ENCODE results near the gene ZMIZ1. TPM values are rescaled to one million over a fixed set of nuclear protein-coding genes. Genes with fewer than 3 reads are reported as not detected.

The ZMIZ1 gene
- total RNA-seq, 1 experiment from 2014 or later, result 28.4 TPM

DNA sequence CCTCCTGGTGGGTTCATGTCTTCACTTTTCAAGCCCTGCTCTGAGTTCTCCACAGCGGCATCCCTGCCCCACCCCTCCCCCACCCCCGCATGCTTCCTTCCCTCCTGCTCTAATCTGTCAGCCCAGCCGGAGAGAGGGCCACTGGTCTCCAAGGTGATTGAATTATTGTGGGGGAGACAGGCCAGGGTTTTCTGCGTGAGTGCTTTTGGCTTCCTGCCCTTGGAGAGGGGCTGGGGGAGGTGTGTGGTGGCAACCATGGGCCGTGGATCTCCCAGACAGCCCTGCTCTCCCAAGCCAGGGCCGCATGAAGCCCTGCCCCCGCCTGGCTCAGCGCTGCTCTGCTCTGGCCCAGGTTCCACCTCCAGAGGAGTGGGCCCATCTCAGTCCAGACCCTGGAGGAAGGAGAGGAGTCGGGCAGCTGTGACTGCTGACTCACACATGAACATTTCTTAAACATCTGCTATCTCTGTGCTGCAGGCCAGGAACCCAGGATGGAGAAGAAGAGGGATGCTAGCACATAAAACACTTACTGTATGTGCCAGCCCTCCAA lies 109.9 kb downstream of the ZMIZ1 start:
- H3K27me3 ChIP-seq (ENCODE audit: insufficient read depth, low read length), result no peaks in the 10 kb centered on the region
- H3K79me2 ChIP-seq (ENCODE audit: insufficient read depth, low read length), result no peaks in the 10 kb centered on the region
- no peak overlapping the region for H3K4me2 ChIP-seq (ENCODE audit: low read length)
- H3K27ac ChIP-seq (ENCODE audit: low read depth, low read length), result no peak overlapping the region
- no peak overlapping the region for H3K4me3 ChIP-seq (replicated peaks in 1 of 2; ENCODE audit: low read depth in 1 of 2, low read length in 2 of 2)
- intact Hi-C loops (cut with micrococcal nuclease), result no loop called here
- H3K9me3 ChIP-seq (ENCODE audit: control insufficient read depth in 1 of 2, insufficient read depth in 1 of 2, low read depth in 1 of 2, low read length in 2 of 2), result no peaks in the 10 kb centered on the region
- TF ChIP-seq SP1 (IDR thresholded peaks at IDR 0.05; ENCODE audit: low read depth) (no peak), ELF1 (IDR thresholded peaks at IDR 0.05; ENCODE audit: borderline replicate concordance, low read depth) (no peak), SIN3A (IDR thresholded peaks at IDR 0.05; ENCODE audit: low read depth) (no peak), ZFX (IDR thresholded peaks at IDR 0.05) (no peak), TCF7L2 (IDR thresholded peaks at IDR 0.05; ENCODE audit: borderline replicate concordance, extremely low read depth, insufficient read depth, insufficient read length) (no peak), CEBPB (IDR thresholded peaks at IDR 0.05; ENCODE audit: low read depth) (no peak), EZH2 (IDR thresholded peaks at IDR 0.05) (no peak), EZH2phosphoT487 (IDR thresholded peaks at IDR 0.05; ENCODE audit: borderline replicate concordance) (no peak), CBX3 (IDR thresholded peaks at IDR 0.05; ENCODE audit: low read depth) (no peak), POLR2A (IDR thresholded peaks at IDR 0.05; ENCODE audit: borderline replicate concordance, extremely low read depth, insufficient read depth, insufficient read length) (no peak), JUND (IDR thresholded peaks at IDR 0.05) (no peak), SRF (IDR thresholded peaks at IDR 0.05; ENCODE audit: low read depth) (no peak), POLR2AphosphoS5 (IDR thresholded peaks at IDR 0.05; ENCODE audit: low read depth, low read length) (no peak), EGR1 (IDR thresholded peaks at IDR 0.05; ENCODE audit: low read depth) (no peak)
- TF ChIP-seq, protein P1, sequence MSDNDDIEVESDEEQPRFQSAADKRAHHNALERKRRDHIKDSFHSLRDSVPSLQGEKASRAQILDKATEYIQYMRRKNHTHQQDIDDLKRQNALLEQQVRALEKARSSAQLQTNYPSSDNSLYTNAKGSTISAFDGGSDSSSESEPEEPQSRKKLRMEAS (IDR thresholded peaks at IDR 0.05), result no peak
- TF ChIP-seq, protein P2, sequence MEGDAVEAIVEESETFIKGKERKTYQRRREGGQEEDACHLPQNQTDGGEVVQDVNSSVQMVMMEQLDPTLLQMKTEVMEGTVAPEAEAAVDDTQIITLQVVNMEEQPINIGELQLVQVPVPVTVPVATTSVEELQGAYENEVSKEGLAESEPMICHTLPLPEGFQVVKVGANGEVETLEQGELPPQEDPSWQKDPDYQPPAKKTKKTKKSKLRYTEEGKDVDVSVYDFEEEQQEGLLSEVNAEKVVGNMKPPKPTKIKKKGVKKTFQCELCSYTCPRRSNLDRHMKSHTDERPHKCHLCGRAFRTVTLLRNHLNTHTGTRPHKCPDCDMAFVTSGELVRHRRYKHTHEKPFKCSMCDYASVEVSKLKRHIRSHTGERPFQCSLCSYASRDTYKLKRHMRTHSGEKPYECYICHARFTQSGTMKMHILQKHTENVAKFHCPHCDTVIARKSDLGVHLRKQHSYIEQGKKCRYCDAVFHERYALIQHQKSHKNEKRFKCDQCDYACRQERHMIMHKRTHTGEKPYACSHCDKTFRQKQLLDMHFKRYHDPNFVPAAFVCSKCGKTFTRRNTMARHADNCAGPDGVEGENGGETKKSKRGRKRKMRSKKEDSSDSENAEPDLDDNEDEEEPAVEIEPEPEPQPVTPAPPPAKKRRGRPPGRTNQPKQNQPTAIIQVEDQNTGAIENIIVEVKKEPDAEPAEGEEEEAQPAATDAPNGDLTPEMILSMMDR (IDR thresholded peaks at IDR 0.05 in 2 of 3, conservative IDR thresholded peaks at IDR 0.05 in 1 of 3; ENCODE audit: borderline replicate concordance in 1 of 3, insufficient read depth in 1 of 3, low read depth in 2 of 3, low read length in 2 of 3), result no peak
- TF ChIP-seq, protein P3, sequence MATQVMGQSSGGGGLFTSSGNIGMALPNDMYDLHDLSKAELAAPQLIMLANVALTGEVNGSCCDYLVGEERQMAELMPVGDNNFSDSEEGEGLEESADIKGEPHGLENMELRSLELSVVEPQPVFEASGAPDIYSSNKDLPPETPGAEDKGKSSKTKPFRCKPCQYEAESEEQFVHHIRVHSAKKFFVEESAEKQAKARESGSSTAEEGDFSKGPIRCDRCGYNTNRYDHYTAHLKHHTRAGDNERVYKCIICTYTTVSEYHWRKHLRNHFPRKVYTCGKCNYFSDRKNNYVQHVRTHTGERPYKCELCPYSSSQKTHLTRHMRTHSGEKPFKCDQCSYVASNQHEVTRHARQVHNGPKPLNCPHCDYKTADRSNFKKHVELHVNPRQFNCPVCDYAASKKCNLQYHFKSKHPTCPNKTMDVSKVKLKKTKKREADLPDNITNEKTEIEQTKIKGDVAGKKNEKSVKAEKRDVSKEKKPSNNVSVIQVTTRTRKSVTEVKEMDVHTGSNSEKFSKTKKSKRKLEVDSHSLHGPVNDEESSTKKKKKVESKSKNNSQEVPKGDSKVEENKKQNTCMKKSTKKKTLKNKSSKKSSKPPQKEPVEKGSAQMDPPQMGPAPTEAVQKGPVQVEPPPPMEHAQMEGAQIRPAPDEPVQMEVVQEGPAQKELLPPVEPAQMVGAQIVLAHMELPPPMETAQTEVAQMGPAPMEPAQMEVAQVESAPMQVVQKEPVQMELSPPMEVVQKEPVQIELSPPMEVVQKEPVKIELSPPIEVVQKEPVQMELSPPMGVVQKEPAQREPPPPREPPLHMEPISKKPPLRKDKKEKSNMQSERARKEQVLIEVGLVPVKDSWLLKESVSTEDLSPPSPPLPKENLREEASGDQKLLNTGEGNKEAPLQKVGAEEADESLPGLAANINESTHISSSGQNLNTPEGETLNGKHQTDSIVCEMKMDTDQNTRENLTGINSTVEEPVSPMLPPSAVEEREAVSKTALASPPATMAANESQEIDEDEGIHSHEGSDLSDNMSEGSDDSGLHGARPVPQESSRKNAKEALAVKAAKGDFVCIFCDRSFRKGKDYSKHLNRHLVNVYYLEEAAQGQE (IDR thresholded peaks at IDR 0.05; ENCODE audit: low read depth), result no peak
- no TSS peak for BruUV-seq (replicated peaks)
- H3K4me1 ChIP-seq (ENCODE audit: control insufficient read depth in 1 of 2, insufficient read depth in 2 of 2, low read length in 2 of 2), result peaks cover 39 to 51% of the 10 kb centered on the region in 2 experiments
- no peaks in the 10 kb centered on the region for H4K20me1 ChIP-seq (ENCODE audit: insufficient read depth)
- H3K9me2 ChIP-seq (ENCODE audit: insufficient read depth), result no peaks in the 10 kb centered on the region
- ChIA-PET RAD21 (ENCODE audit: low non-redundant PET in 1 of 2, low total read pairs in 2 of 2, uncharacterized antibody in 2 of 2, unreplicated experiment in 2 of 2) (no interaction called here), CTCF (no interaction called here), POLR2A (no interaction called here)
- no peak for ATAC-seq
- DNase-seq (ENCODE audit: low read depth, low spot score), result no peak
- no peak overlapping the region for H3K9ac ChIP-seq (ENCODE audit: low read length)
- H3K36me3 ChIP-seq (ENCODE audit: control insufficient read depth in 1 of 2, insufficient read depth in 2 of 2, low read length in 2 of 2), result no peaks in the 10 kb centered on the region
- no peak overlapping the region for H2AFZ ChIP-seq (ENCODE audit: low read depth, low read length, poor library complexity, severe bottlenecking)
